Astrocyte (in vitro differentiated cells and primary cell): ENCODE results near the gene RSPH6A. TPM values are rescaled to one million over a fixed set of nuclear protein-coding genes. Genes with fewer than 3 reads are reported as not detected.

Experiments
- DNase-seq: peaks from one replicate; pipeline ENCODE4 v3.0.0-alpha.2; 2010; ENCODE audit warnings: low read depth
- FAIRE-seq: peaks from 2 replicates; lab custom pipeline; 2011; peaks lifted over from hg19 to GRCh38; lab: Jason Lieb, UNC
- H2AFZ ChIP-seq: 2 replicates; pipeline ENCODE4 v1.6.0; 2012; ENCODE audit warnings: low read depth, low read length, inconsistent platforms
- H3K27ac ChIP-seq: 2 replicates; pipeline ENCODE4 v1.5.1; 2011; ENCODE audit warnings: low read depth, low read length, inconsistent platforms
- H3K27me3 ChIP-seq: 2 replicates; pipeline ENCODE4 v1.6.0; 2011; ENCODE audit warnings: low read length, inconsistent platforms; ENCODE audit not compliant: insufficient read depth
- H3K36me3 ChIP-seq: 2 replicates; pipeline ENCODE4 v1.5.1; 2011; ENCODE audit warnings: low read length, inconsistent platforms; ENCODE audit not compliant: insufficient read depth
- H3K4me1 ChIP-seq: 2 replicates; pipeline ENCODE4 v1.5.1; 2011; ENCODE audit warnings: low read length, inconsistent platforms; ENCODE audit not compliant: insufficient read depth
- H3K4me2 ChIP-seq: 2 replicates; pipeline ENCODE4 v1.6.0; 2012; ENCODE audit warnings: low read length, inconsistent platforms
- H3K4me3 ChIP-seq: 2 replicates; pipeline ENCODE4 v1.5.1; 2011; ENCODE audit warnings: low read depth, mild to moderate bottlenecking, low read length, inconsistent platforms; ENCODE audit not compliant: insufficient read depth
- H3K79me2 ChIP-seq: 2 replicates; pipeline ENCODE4 v1.6.0; 2012; ENCODE audit warnings: mild to moderate bottlenecking, low read length, inconsistent platforms; ENCODE audit not compliant: insufficient read depth
- H3K9ac ChIP-seq: 2 replicates; pipeline ENCODE4 v1.6.0; 2012; ENCODE audit warnings: mild to moderate bottlenecking, low read length, inconsistent platforms
- H3K9me3 ChIP-seq: 2 replicates; pipeline ENCODE4 v1.5.1; 2012; ENCODE audit warnings: low read depth, mild to moderate bottlenecking, low read length, inconsistent platforms; ENCODE audit not compliant: insufficient read depth
- H4K20me1 ChIP-seq: 2 replicates; pipeline ENCODE4 v1.6.0; 2012; ENCODE audit warnings: low read length, inconsistent platforms; ENCODE audit not compliant: insufficient read depth
- H3K27ac Mint-ChIP-seq: one replicate; pipeline ENCODE4 v1.8.0; 2021; ENCODE audit warnings: mild to moderate bottlenecking, mixed read lengths; ENCODE audit not compliant: unreplicated experiment
- H3K27me3 Mint-ChIP-seq: one replicate; pipeline ENCODE4 v1.8.0; 2021; ENCODE audit warnings: low read depth, mixed read lengths; ENCODE audit not compliant: unreplicated experiment
- H3K36me3 Mint-ChIP-seq: one replicate; pipeline ENCODE4 v1.8.0; 2021; ENCODE audit warnings: low read depth, mixed read lengths; ENCODE audit not compliant: unreplicated experiment
- H3K4me1 Mint-ChIP-seq: one replicate; pipeline ENCODE4 v1.8.0; 2021; ENCODE audit warnings: low read depth, mixed read lengths; ENCODE audit not compliant: unreplicated experiment
- H3K4me3 Mint-ChIP-seq: one replicate; pipeline ENCODE4 v1.8.0; 2021; ENCODE audit warnings: mild to moderate bottlenecking, moderate library complexity, mixed read lengths; ENCODE audit not compliant: unreplicated experiment
- H3K9me3 Mint-ChIP-seq: one replicate; pipeline ENCODE4 v1.8.0; 2021; ENCODE audit warnings: mild to moderate bottlenecking, mixed read lengths; ENCODE audit not compliant: unreplicated experiment
- CTCF ChIP-seq: IDR thresholded peaks from 2 replicates; pipeline ENCODE4 v1.5.1; 2011; ENCODE audit warnings: low read depth, mild to moderate bottlenecking, inconsistent platforms, low read length, moderate library complexity; ENCODE audit not compliant: insufficient read depth
- EZH2 ChIP-seq: IDR thresholded peaks from 2 replicates; pipeline ENCODE4 v1.6.1; 2012; ENCODE audit warnings: mild to moderate bottlenecking, low read length, inconsistent platforms; ENCODE audit not compliant: insufficient read depth
- total RNA-seq: library from RNA; stranded (reverse); gene quantifications from 2 replicates; pipeline ENCODE4 v1.2.1, GENCODE V29; 2021

Gene RSPH6A
- total RNA-seq, 1 donor from 2014 or later, result 0.23 TPM

GRCh38 chr19:45757695-45758094 is 57.4 kb downstream of the RSPH6A start:
- Histone ChIP-seq H4K20me1 (no peaks in the 10 kb centered on the region), H2AFZ (no peak overlapping the region), H3K27me3 (no peaks in the 10 kb centered on the region), H3K9me3 (no peaks in the 10 kb centered on the region), H3K4me1 (no peaks in the 10 kb centered on the region), H3K27ac (no peak overlapping the region), H3K4me2 (no peak overlapping the region), H3K4me3 (no peak overlapping the region), H3K79me2 (no peaks in the 10 kb centered on the region), H3K9ac (no peak overlapping the region), H3K36me3 (no peaks in the 10 kb centered on the region)
- H3K9me3 Mint-ChIP-seq, result peaks cover 1% of the 10 kb centered on the region
- FAIRE-seq (no peak), DNase-seq (no peak)
- H3K4me1 Mint-ChIP-seq, result no peaks in the 10 kb centered on the region
- peaks cover 20% of the 10 kb centered on the region for H3K27me3 Mint-ChIP-seq
- H3K27ac Mint-ChIP-seq, result no peak overlapping the region
- TF ChIP-seq CTCF, result no peak
- no peak for TF ChIP-seq EZH2
- H3K4me3 Mint-ChIP-seq, result no peak overlapping the region
- H3K36me3 Mint-ChIP-seq, result no peaks in the 10 kb centered on the region

- Histone ChIP-seq H3K27ac (no peak overlapping the region), H2AFZ (no peak overlapping the region), H3K36me3 (no peaks in the 10 kb centered on the region), H3K4me2 (no peak overlapping the region), H3K9ac (no peak overlapping the region), H3K4me1 (no peaks in the 10 kb centered on the region), H3K79me2 (no peaks in the 10 kb centered on the region), H3K9me3 (no peaks in the 10 kb centered on the region), H4K20me1 (no peaks in the 10 kb centered on the region), H3K4me3 (no peak overlapping the region), H3K27me3 (no peaks in the 10 kb centered on the region)
- Mint-ChIP-seq H3K9me3 (peaks cover 1% of the 10 kb centered on the region), H3K36me3 (no peaks in the 10 kb centered on the region), H3K27ac (no peak overlapping the region), H3K4me1 (no peaks in the 10 kb centered on the region), H3K4me3 (no peak overlapping the region), H3K27me3 (peaks cover 15% of the 10 kb centered on the region)
- FAIRE-seq (no peak), DNase-seq (no peak)
- TF ChIP-seq CTCF, result no peak
- TF ChIP-seq EZH2, result no peak
Observed at GRCh38 chr19:45754323-45754722, 60.8 kb downstream of the RSPH6A start.

GRCh38 chr19:45753548-45753947 is 61.6 kb downstream of the RSPH6A start:
- H3K9ac ChIP-seq, result no peak overlapping the region
- no peak overlapping the region for H3K4me3 ChIP-seq
- Mint-ChIP-seq H3K4me1 (no peaks in the 10 kb centered on the region), H3K36me3 (no peaks in the 10 kb centered on the region), H3K27me3 (peaks cover 15% of the 10 kb centered on the region), H3K27ac (no peak overlapping the region), H3K4me3 (no peak overlapping the region), H3K9me3 (peaks cover 1% of the 10 kb centered on the region)
- H3K79me2 ChIP-seq, result no peaks in the 10 kb centered on the region
- DNase-seq (no peak), FAIRE-seq (no peak)
- no peaks in the 10 kb centered on the region for H3K4me1 ChIP-seq
- no peaks in the 10 kb centered on the region for H3K27me3 ChIP-seq
- no peak overlapping the region for H3K4me2 ChIP-seq
- H3K27ac ChIP-seq, result no peak overlapping the region
- H3K36me3 ChIP-seq, result no peaks in the 10 kb centered on the region
- no peaks in the 10 kb centered on the region for H3K9me3 ChIP-seq
- no peaks in the 10 kb centered on the region for H4K20me1 ChIP-seq
- H2AFZ ChIP-seq, result no peak overlapping the region
- no peak for TF ChIP-seq EZH2
- TF ChIP-seq CTCF, result no peak
